Midbrain (tissue), 1 donor: Measurements from ENCODE around the gene LRIG2.
"Not testable (repeated sequence)": the region's sequence is repeated elsewhere in the genome, so short reads cannot be mapped to it uniquely, and the experiment has no call there.

Experiments
- DNase-seq: peaks from one replicate; lab custom pipeline; 2025; lab: John Stamatoyannopoulos, UW

LRIG2 gene

GRCh38 chr1:113129529-113130185 is 56.7 kb downstream of the LRIG2 start:
- no peak for DNase-seq

GRCh38 chr1:113133038-113133437 is 60.0 kb downstream of the LRIG2 start:
- no peak for DNase-seq

- DNase-seq, result no peak
Observed at GRCh38 chr1:113133759-113134158, 60.8 kb downstream of the LRIG2 start.

GRCh38 chr1:113135460-113135859 is 62.5 kb downstream of the LRIG2 start:
- no peak for DNase-seq

- no peak for DNase-seq
Observed at GRCh38 chr1:113136476-113136875, 63.5 kb downstream of the LRIG2 start.

- DNase-seq, result no peak
Observed at GRCh38 chr1:113137563-113137962, 64.6 kb downstream of the LRIG2 start.

GRCh38 chr1:113138778-113139177 is 65.8 kb downstream of the LRIG2 start:
- no peak for DNase-seq

GRCh38 chr1:113140176-113140575 is 67.2 kb downstream of the LRIG2 start:
- no peak for DNase-seq

- DNase-seq, result peak; percentile 85
Observed at GRCh38 chr1:113140588-113141446, 67.8 kb downstream of the LRIG2 start.

- no peak for DNase-seq
Observed at GRCh38 chr1:113141650-113142473, 68.9 kb downstream of the LRIG2 start.

GRCh38 chr1:113142791-113143190 is 69.8 kb downstream of the LRIG2 start:
- DNase-seq, result no peak

GRCh38 chr1:113146242-113147072 is 73.5 kb downstream of the LRIG2 start:
- no peak for DNase-seq

GRCh38 chr1:113147073-113147625 is 74.2 kb downstream of the LRIG2 start:
- DNase-seq, result no peak

- no peak for DNase-seq
Observed at GRCh38 chr1:113147826-113148225, 74.8 kb downstream of the LRIG2 start.

GRCh38 chr1:113150494-113150893 is 77.5 kb downstream of the LRIG2 start:
- DNase-seq, result not testable (repeated sequence)

GRCh38 chr1:113153116-113153803 is 80.3 kb downstream of the LRIG2 start:
- peak; percentile 15 for DNase-seq

- no peak for DNase-seq
Observed at GRCh38 chr1:113156368-113156767, 83.4 kb downstream of the LRIG2 start.

- DNase-seq, result not testable (repeated sequence)
Observed at GRCh38 chr1:113158743-113159142, 85.7 kb downstream of the LRIG2 start.

- DNase-seq, result no peak
Observed at GRCh38 chr1:113166473-113166872, 93.5 kb downstream of the LRIG2 start.

- DNase-seq, result no peak
Observed at GRCh38 chr1:113168946-113169345, 95.9 kb downstream of the LRIG2 start.

- no peak for DNase-seq
Observed at GRCh38 chr1:113169591-113169990, 96.6 kb downstream of the LRIG2 start.
